Measurements from ENCODE around the gene AKR1C2. TPM values are rescaled to one million over a fixed set of nuclear protein-coding genes. Genes with fewer than 3 reads are reported as not detected.
"Not testable (repeated sequence)": the region's sequence is repeated elsewhere in the genome, so short reads cannot be mapped to it uniquely, and the experiment has no call there.

Gene AKR1C2
- total and polyA plus RNA-seq, 10 of the 15 experiments (the other 5 are each of a cell fraction or from before 2014, with no cell fraction given): 0.31 to 0.44 (median 0.36) TPM; not detected in 7

- SMC1A ChIA-PET (ENCODE audit: uncharacterized antibody, unreplicated experiment); H3K9ac ChIP-seq (ENCODE audit: control insufficient read depth, insufficient read depth, low read length); H3K4me3 ChIP-seq; CTCF ChIA-PET; POLR2A ChIA-PET; BruUV-seq (replicated peaks); H3K79me2 ChIP-seq (ENCODE audit: control insufficient read depth, insufficient read depth, low read length); H2AFZ ChIP-seq (ENCODE audit: control insufficient read depth, low read depth, low read length); H3K36me3 ChIP-seq (ENCODE audit: control insufficient read depth in 2 of 2, insufficient read depth in 2 of 2, low read length in 1 of 2); H3K27me3 ChIP-seq (replicated peaks in 1 of 2; ENCODE audit: control insufficient read depth in 2 of 2, insufficient read depth in 2 of 2, low read length in 1 of 2); FAIRE-seq; H3K4me2 ChIP-seq (ENCODE audit: control insufficient read depth, insufficient read depth); H3K9me3 ChIP-seq (replicated peaks; ENCODE audit: control insufficient read depth, insufficient read depth, low read length); H3K4me1 ChIP-seq (ENCODE audit: control insufficient read depth, insufficient read depth, low read length); DNase-seq (ENCODE audit: low read depth, low spot score); RAD21 ChIA-PET (ENCODE audit: unreplicated experiment); H3K27ac ChIP-seq (ENCODE audit: control insufficient read depth, insufficient read depth); H4K20me1 ChIP-seq (ENCODE audit: control insufficient read depth, insufficient read depth); ATAC-seq; in situ Hi-C loops (cut with MboI): not testable (repeated sequence)
- 0% methylated on average over 2 of the region's 4 CpGs for WGBS (ENCODE audit: insufficient coverage, insufficient replicate concordance, low lambda C conversion rate, missing lambda C conversion rate)
- intact Hi-C loops (cut with micrococcal nuclease; ENCODE audit: unreplicated experiment): loop anchor here (2.0 kb wide), 1 partner anchor 43 kb away; no protein-coding TSS in a partner anchor
These were observed 39.9 kb downstream of the AKR1C2 start for GRCh38 chr10:4963815-4964154.

GRCh38 chr10:4962876-4963814 lies 40.5 kb downstream of the AKR1C2 start, which contains the start of gene AKR1C1:
Gene AKR1C1 (plus strand): TSS chr10:4963415. CDS start chr10:4963445, 30 bp downstream.
- RAD21 ChIA-PET (ENCODE audit: unreplicated experiment); H3K27me3 ChIP-seq (replicated peaks in 1 of 2; ENCODE audit: control insufficient read depth in 2 of 2, insufficient read depth in 2 of 2, low read length in 1 of 2); FAIRE-seq; H2AFZ ChIP-seq (ENCODE audit: control insufficient read depth, low read depth, low read length); H3K9me3 ChIP-seq (replicated peaks; ENCODE audit: control insufficient read depth, insufficient read depth, low read length); H4K20me1 ChIP-seq (ENCODE audit: control insufficient read depth, insufficient read depth); POLR2A ChIA-PET; DNase-seq (ENCODE audit: low read depth, low spot score); SMC1A ChIA-PET (ENCODE audit: uncharacterized antibody, unreplicated experiment); H3K27ac ChIP-seq (ENCODE audit: control insufficient read depth, insufficient read depth); H3K4me2 ChIP-seq (ENCODE audit: control insufficient read depth, insufficient read depth); H3K4me1 ChIP-seq (ENCODE audit: control insufficient read depth, insufficient read depth, low read length); in situ Hi-C loops (cut with MboI); H3K4me3 ChIP-seq; H3K79me2 ChIP-seq (ENCODE audit: control insufficient read depth, insufficient read depth, low read length); intact Hi-C loops (cut with micrococcal nuclease; ENCODE audit: unreplicated experiment); H3K36me3 ChIP-seq (ENCODE audit: control insufficient read depth in 2 of 2, insufficient read depth in 2 of 2, low read length in 1 of 2); BruUV-seq (replicated peaks); H3K9ac ChIP-seq (ENCODE audit: control insufficient read depth, insufficient read depth, low read length): not testable (repeated sequence)
- CTCF ChIA-PET: interaction anchor here (0.5 kb wide), 1 partner anchor 19 kb away, joined by 3 read pairs; no protein-coding TSS in a partner anchor
- 0 out of 3 replicates have a peak, but pooled peaks have one; percentile 29 for ATAC-seq
- 28% methylated on average over 3 of the region's 7 CpGs for WGBS (ENCODE audit: insufficient coverage, insufficient replicate concordance, low lambda C conversion rate, missing lambda C conversion rate)

- H3K27me3 ChIP-seq (replicated peaks in 1 of 2; ENCODE audit: control insufficient read depth in 2 of 2, insufficient read depth in 2 of 2, low read length in 1 of 2); CTCF ChIA-PET; H3K36me3 ChIP-seq (ENCODE audit: control insufficient read depth in 2 of 2, insufficient read depth in 2 of 2, low read length in 1 of 2); DNase-seq (ENCODE audit: low read depth, low spot score); BruUV-seq (replicated peaks); RAD21 ChIA-PET (ENCODE audit: unreplicated experiment); H3K9me3 ChIP-seq (replicated peaks; ENCODE audit: control insufficient read depth, insufficient read depth, low read length); in situ Hi-C loops (cut with MboI); H3K4me2 ChIP-seq (ENCODE audit: control insufficient read depth, insufficient read depth); H3K4me1 ChIP-seq (ENCODE audit: control insufficient read depth, insufficient read depth, low read length); intact Hi-C loops (cut with micrococcal nuclease; ENCODE audit: unreplicated experiment); H4K20me1 ChIP-seq (ENCODE audit: control insufficient read depth, insufficient read depth); POLR2A ChIA-PET; ATAC-seq; H3K27ac ChIP-seq (ENCODE audit: control insufficient read depth, insufficient read depth); H3K79me2 ChIP-seq (ENCODE audit: control insufficient read depth, insufficient read depth, low read length); H3K4me3 ChIP-seq; FAIRE-seq; SMC1A ChIA-PET (ENCODE audit: uncharacterized antibody, unreplicated experiment); H2AFZ ChIP-seq (ENCODE audit: control insufficient read depth, low read depth, low read length); H3K9ac ChIP-seq (ENCODE audit: control insufficient read depth, insufficient read depth, low read length): not testable (repeated sequence)
- WGBS (ENCODE audit: insufficient coverage, insufficient replicate concordance, low lambda C conversion rate, missing lambda C conversion rate): 11% methylated on average over 1 of the region's 1 CpG
These were observed 41.3 kb downstream of the AKR1C2 start for GRCh38 chr10:4962308-4962707.

GRCh38 chr10:4961558-4961957 lies 42.1 kb downstream of the AKR1C2 start:
- H3K4me1 ChIP-seq (ENCODE audit: control insufficient read depth, insufficient read depth, low read length); H3K9ac ChIP-seq (ENCODE audit: control insufficient read depth, insufficient read depth, low read length); H2AFZ ChIP-seq (ENCODE audit: control insufficient read depth, low read depth, low read length); H3K36me3 ChIP-seq (ENCODE audit: control insufficient read depth in 2 of 2, insufficient read depth in 2 of 2, low read length in 1 of 2); ATAC-seq; DNase-seq (ENCODE audit: low read depth, low spot score); RAD21 ChIA-PET (ENCODE audit: unreplicated experiment); H3K27me3 ChIP-seq (replicated peaks in 1 of 2; ENCODE audit: control insufficient read depth in 2 of 2, insufficient read depth in 2 of 2, low read length in 1 of 2); H3K27ac ChIP-seq (ENCODE audit: control insufficient read depth, insufficient read depth); BruUV-seq (replicated peaks); POLR2A ChIA-PET; in situ Hi-C loops (cut with MboI); H3K79me2 ChIP-seq (ENCODE audit: control insufficient read depth, insufficient read depth, low read length); FAIRE-seq; H3K4me2 ChIP-seq (ENCODE audit: control insufficient read depth, insufficient read depth); H3K4me3 ChIP-seq; H3K9me3 ChIP-seq (replicated peaks; ENCODE audit: control insufficient read depth, insufficient read depth, low read length); SMC1A ChIA-PET (ENCODE audit: uncharacterized antibody, unreplicated experiment); intact Hi-C loops (cut with micrococcal nuclease; ENCODE audit: unreplicated experiment); CTCF ChIA-PET; H4K20me1 ChIP-seq (ENCODE audit: control insufficient read depth, insufficient read depth): not testable (repeated sequence)
- 40% methylated on average over 11 of the region's 11 CpGs for WGBS (ENCODE audit: insufficient coverage, insufficient replicate concordance, low lambda C conversion rate, missing lambda C conversion rate)

All from GM12878 (cell line).